Stimulated activated CD8-positive, alpha-beta memory T cell treated with anti-CD3 and anti-CD28 coated beads, Interleukin-15, amount 100 ng/mL, for 1 hour (primary cell): ENCODE data around the gene GOLIM4.
"Not testable (repeated sequence)": the region's sequence is repeated elsewhere in the genome, so short reads cannot be mapped to it uniquely, and the experiment has no call there.

ENCODE experiments used
- DNase-seq: peaks from one replicate; pipeline ENCODE4 v3.0.0-alpha.2; 2020; ENCODE audit warnings: low read depth

GOLIM4 gene

DNA sequence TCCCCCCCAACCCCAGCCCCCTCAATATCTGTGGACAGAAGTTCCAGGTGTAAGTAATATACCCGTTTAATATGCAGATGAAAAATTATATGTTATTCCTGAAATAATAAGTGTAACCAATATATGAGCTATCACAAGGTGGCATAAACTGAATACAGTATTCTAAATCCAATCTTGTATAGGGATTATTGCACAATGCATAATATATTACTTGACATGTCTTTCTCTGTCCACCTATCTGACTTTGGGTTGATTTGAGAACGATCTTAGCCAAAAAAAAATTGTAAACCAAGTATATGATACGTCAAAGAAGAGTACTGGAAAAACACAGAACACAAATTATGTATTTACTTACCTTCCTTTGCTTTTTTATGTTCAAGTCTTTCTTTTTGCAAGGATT lies 47.8 kb downstream of the GOLIM4 start:
- DNase-seq: no peak

DNA sequence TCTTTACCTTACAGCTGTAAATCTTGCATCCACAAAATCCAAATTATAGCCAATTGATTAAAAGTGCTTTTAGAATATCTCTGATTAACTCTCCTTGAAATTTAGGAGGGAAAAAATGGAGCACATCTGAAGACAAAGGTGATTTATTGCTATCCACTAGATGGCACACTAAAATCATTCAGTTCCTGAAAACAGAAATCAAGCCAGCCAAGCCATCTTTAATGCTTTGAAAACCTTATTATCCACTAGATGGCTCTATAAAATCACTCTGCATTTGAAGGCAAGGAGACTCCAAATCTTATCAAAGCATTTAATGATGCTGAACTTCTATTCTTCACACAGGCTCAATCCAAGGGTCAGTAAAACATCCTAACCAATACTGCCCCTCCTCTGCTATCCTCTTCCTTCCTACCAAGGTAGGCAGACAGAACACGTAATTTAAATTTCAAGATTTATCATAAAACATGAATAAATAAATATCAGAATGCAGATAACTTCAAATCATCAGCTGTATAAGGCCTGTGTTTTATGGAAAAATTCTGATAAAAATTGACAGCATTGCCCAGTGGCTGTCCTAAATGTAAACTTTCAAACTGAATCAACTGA lies 48.4 kb downstream of the GOLIM4 start:
- no peak for DNase-seq

DNA sequence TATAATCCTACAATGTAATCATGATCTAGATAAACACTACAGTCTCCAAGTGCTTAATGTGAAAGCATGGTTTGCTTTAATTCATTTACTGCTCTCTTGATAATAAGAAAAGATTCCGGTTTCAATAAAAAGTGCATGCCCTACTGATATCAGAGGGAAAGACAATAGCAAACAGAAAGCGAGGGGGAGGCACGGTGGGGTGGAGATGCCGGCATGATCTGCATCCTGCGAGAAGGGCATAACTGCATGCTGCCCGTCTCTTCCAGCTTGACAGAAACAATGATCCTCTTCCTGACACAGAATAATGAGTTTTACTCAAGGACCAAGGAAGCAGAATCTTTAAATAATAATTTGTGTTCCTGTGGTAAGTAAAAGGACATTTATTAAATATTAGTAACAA lies 51.7 kb downstream of the GOLIM4 start:
- DNase-seq: no peak

DNA sequence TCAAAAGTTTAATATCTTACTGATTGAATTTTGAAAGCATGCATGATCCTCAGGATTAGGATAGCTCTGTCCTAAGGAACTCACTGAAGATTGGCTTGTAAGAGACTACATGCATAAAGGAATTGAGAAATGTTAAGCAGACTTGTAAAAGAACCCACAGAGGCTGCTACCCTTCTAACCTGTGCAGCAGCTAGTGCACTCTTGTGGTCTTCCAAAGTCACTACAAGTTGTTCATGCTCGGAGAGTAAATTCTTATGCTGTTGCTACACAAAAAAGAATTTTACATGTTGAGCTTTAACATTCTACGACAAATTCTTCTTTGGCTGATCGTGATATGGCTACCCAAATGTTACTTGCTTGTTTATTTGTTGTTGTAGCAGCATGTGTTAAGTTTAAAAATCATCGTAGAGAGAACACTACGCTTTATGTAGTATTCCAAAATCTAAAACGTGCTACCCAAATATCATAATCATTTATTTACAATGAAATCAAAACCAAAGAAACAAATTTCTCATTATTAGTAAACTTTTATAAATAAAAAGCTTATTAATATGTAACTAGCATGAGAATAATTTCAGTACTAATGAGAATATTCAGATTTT lies 55.0 kb downstream of the GOLIM4 start:
- no peak for DNase-seq

DNA sequence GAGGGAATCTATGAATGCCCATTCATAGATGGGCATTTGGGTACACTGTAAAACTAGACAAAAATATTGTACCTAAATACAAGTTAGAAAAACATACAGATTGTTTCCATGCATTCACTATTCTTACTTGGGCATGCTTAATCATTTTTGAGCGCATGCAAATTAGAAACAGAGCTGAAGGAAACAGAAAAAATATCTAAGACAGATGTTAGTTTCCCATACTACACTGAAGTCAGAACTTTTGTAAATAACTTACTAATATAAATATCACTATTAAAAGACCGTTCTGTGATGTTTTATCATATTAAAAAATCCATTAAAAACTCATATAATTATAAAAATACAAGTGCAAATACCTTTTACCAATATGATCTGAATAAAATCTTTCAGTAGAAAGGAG lies 58.7 kb downstream of the GOLIM4 start:
- no peak for DNase-seq

DNA sequence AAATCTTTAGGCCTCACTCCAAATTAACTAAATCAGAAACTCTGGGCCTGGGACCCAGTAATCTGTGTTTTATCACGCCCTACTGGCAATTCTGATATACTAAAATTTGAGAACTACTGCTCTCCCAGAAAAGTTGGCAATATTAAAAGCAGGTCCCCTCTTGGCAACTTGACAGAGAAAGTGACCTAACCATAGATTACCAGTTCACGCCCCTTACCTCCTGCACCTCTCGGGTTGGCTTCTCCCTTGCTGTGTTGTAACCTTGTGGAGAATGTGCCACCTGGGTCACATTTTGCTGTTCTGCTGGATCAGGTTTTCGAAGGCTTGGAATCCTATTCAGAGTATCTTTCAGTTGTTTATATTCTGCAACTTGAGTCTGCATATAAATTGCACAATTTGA lies 59.1 kb downstream of the GOLIM4 start:
- DNase-seq: no peak

DNA sequence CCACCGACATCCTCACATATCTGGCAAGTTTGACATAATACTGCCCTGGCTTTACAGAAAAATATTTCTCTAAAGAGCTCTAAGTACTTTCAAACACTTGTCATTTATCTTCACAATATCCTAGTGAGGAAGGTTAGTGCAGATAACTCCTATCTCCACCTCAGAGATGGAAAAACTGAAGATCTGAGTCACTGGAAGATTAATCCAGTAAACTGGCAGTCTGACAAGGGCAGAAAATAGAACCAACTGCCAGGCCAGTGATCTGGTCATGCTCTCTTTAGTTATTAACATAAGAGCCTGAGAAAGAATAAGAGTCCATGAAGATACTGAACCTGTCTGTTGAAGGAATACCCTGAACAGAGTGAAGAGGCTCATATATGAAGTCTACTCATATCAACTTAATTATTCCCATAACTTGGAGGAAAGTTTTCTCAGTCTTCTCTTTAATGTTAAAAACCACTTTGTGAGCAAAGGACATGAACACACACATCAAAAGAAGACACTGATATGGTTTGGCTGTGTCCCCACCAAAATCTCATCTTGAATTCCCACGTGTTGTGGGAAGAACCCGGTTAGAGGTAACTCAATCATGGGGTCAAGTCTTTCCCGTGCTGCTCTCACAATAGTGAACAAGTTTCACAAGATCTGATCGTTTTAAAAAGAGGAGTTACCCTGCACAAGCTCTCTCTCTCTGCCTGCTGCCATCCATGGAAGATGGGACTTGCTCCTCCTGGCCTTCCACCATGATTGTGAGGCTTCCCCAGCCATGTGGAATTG lies 61.4 kb downstream of the GOLIM4 start:
- DNase-seq: no peak

DNA sequence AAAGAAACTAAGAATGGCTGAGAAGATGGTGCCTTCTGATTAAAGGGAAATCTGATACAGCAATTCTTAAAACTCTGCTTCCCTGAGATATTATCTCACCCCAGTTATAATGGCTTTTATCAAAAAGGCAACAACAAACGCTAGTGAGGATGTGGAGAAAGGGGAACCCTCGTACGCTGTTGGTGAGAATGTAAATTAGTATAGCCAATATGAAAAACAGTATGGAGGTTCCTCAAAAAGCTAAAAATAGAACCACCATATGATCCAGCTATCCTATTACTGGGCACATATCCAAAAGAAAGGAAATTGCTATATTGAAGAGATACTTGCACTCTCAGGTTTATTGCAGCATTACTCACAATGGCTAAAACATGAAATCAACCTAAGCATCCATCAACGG lies 65.1 kb downstream of the GOLIM4 start:
- DNase-seq: no peak

DNA sequence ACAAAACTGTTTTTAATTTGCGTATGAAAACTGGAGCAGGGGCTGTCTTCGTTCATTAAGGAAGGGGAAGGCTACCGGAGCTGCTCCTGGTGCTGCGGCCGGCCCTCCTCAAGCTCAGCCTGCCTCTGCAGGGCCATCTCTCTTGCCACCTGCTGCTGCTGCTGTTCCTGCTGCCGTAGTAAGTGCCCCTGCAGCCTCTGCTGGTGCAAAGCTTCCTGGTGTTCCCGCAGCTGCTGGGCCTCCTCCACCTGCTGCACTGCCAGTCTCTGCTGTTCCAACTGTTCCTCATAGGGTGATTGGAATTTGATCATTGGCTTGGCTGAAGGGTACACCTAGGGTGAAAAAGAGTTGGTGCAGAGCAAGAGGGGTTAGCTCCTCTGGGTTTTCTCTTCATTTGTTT lies 66.0 kb downstream of the GOLIM4 start:
- no peak for DNase-seq

DNA sequence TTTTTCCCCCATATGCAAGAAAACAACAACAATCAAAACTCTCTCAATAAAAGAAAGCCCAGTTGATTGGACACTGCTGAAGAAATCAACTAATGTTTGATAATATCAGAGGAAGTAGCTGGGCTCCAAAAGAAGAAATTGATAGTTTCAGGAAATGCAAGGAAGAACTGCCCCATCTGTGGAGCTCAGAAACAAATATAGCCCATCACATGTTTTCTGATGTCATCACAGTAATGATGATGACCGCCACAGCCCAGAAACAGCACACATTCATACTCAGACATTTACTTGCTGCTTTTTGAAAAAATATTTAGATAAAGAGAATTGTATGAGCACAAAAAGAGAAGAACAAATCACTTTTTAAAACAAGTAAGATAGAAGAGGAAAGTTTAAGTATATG lies 67.6 kb downstream of the GOLIM4 start:
- DNase-seq: no peak

DNA sequence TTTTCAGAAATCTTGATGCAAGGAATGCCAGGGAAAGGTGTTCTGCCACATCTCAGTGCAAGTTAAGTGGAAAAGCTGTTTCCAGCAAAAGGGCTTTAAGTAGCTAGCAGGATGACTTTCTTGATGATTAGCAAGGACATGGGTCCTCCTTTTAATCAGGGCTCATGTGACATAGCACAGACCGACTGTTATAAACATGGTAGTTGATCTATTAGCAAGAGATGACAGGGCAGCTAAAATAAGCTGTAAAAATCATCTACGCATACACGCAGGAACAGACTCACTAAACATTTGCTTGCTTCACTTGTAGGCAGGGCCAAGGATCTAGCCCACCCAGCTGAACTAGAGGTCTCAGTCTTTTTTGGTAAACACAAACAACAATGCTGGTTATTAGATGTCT lies 69.0 kb downstream of the GOLIM4 start:
- DNase-seq: no peak

DNA sequence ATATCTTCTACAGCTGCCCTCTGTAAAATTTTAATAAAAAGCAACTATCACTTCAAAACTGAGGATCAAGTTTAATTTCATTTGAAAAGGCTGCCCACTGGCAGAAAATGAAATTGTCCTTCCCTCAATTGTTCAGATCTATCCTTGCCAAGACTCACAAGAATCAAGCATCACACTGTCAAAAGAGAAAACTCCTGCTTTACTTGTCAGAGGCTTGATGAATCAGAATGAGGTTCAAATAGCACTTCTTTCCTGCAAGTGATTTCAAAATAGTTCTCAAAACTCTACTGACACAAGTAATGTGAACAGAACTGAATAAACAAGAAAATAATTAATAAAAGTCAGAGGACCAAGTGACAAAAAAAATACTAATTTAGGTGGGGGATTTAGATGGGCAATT lies 70.6 kb downstream of the GOLIM4 start:
- no peak for DNase-seq

DNA sequence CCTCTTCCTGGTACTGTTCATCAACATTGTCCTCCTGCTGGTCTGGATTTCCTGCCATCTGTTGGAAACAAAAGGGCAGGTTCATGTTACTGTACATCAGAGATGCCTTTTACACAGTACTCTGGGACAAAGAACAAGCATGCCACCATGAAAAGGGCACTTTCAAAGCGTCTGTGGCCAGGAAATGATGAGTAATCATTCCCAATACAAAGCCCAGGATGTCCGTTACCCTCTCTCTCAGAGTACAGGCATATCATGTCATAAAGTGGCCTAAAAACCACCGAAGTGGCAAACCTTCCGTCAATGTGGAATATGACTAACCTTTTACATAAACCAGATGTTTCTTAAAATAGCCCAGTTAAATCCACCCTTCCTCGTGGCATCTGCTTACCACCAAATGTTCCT lies 71.2 kb downstream of the GOLIM4 start:
- DNase-seq: no peak

DNA sequence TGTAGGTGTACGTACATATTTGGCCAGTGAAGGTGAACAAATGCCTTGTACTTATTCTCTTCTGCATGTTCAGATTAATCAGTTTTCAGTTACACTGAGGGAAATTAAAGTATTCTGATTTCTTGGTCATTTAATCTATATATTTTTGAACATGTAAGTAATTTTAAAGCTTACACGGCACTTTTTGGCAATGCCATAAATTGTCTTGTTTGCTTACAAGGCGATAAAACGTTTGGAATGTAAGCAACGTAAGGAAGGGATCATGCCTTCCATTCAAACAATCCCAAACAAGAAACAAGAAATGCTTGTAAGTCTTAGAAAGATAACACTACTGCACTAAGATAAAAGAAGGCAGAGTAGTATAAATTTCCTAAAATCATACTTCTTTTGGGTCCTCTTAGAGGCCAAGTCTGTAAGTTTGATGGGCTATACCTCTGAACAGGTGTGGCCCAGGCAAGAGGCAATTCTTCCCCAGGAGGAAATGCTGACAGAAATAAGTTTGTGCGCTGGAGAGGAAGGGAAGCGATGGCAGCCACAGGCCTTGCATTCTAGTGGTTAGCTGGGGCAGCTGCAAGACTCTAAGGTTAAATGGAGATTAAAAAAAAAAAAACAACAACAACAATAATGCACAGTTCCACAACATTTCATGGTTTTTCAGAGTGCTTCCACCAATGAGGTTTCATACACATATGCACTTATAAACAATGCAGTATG lies 73.8 kb downstream of the GOLIM4 start:
- no peak for DNase-seq

DNA sequence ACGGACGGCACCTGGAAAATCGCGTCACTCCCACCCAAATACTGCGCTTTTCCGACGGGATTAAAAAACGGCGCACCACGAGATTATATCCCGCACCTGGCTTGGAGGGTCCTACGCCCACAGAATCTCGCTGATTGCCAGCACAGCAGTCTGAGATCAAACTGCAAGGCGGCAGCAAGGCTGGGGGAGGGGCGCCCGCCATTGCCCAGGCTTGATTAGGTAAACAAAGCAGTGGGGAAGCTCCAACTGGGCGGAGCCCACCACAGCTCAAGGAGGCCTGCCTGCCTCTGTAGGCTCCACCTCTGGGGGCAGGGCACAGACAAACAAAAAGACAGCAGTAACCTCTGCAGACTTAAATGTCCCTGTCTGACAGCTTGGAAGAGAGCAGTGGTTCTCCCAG lies 84.4 kb downstream of the GOLIM4 start:
- not testable (repeated sequence) for DNase-seq

DNA sequence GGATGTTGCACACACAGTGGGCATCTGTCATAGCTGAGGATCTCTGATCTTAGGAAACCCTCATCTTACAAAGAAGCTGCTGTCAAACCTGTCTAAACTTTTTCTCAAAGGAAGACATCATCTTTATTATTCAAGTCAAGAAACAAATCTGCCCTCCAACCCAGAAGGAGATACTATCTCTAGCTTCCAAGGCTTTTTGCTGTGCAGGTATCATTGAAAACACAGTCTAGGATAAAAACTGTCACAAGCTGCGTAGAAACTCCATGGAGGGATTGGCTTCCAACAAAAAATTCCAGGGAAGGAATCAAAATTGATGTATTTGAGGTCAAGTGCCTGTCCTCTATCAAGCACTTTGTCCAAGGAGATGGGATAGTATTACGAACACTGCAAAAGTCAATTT lies 89.1 kb downstream of the GOLIM4 start:
- no peak for DNase-seq

DNA sequence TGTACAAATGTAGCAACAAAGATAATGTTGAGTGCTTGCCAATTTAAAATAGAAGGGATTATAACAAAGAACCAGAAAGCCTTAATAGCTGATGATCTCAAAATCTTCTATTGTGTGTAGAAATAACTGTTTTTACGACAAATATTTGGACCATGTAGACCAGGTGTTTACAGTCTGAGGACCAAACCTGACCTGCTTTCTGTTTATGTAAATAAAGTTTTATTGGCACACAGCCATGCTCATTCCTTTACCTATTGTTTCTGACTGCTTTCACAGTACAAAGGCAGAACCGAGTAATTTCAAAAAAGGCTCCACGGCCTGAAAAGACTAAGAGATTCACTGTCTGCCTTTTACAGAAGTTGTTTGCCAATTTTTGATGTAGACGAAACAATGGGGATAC lies 91.8 kb downstream of the GOLIM4 start:
- DNase-seq: no peak

DNA sequence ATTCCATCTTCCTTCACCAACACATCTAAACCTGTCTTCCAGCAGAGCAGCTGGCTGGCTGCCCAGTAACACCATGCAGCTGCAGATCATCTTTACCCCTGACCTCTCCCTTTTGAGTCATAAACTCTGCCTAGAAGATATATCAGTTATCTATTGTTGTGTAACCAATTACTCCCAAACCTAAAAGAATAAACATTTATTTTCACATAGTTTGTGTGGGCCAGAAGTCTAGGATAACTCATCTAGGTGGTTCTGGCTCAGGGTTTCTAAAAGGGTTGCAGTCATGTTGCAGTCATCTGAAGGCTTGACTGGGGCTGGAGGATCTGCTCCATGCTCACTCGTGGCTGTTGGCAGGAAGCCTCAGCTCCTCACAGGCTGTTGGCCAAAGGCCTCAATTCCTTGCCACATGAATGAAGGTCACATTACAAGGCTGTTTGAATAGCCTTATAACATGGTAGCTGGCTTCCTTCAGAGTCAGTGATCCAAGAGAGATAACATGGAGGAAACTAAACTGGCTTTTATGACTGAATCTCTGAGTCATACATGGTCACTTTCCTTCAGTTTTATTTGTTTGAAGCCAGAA lies 92.8 kb downstream of the GOLIM4 start:
- no peak for DNase-seq

DNA sequence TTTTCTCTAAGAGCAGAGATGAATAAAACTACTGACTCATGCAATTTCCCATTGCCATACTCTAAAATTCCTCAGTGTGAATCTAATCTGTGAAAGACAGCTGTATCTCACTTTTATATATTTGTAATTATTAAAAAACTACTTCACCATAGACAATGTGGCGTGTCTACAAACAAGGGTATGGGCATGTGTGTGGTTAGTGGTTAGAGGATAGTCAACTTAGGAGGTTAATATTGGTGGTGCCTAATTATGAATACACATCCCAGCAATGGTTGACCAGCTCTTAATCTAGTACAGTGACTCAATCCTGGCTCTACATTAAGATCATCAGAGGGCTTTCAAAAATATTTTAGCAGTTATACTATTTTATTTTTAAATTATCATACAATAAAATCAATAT lies 94.5 kb downstream of the GOLIM4 start:
- DNase-seq: no peak

DNA sequence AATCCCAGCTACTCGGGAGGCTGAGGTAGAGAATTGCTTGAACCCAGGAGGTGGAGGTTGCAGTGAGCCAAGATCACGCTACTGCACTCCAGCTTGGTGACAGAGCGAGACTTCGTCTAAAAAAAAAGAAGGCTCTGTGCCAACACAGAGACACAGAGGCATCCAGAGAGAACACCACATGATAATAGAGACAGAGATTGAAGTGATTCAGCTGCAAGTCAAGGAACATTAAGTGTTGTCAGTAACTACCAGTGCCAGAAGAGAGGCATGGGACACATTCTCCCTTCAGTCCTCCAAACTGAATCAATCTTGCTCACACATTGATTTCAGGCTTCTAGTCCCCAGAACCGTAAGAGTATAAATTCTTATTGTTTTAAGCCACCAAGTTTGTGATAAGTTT lies 97.5 kb downstream of the GOLIM4 start:
- no peak for DNase-seq

DNA sequence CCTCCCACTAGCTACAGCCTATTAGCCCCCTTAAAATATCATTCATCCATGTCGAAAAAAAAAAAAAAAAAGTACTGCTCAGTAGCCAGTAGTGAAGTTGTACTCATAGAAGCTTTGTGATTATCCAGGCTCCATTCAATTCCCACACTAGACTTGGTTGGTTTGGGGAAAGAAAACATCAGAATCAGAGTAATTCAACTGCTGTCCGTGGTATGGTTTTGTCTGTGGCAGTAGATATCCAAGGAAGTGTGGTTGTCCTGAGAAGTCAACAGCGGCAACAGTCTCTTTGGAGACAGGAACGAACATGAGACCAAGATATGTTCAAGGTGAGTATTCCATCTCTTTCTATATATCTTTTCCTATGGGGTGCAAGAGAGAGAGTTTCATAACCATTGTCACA lies 99.2 kb downstream of the GOLIM4 start:
- DNase-seq: no peak

DNA sequence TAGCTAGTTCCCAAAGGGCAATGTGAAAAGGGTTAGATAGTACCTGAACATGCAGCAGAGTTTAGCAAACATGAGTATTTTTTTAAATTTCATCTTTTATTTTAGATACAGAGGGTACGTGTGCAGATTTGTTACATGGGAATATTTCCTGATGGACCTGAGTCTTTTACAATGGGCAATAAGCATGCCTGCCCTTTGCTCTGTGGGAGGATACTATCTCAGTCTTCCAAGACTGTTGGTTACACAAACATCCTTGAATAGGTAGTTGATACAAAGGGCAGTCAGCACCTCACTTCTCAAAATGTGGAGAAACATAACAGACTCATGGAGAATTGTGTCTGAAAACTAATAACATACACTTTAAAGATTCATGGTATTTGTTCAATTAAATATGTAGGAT lies 103.3 kb downstream of the GOLIM4 start:
- no peak for DNase-seq

DNA sequence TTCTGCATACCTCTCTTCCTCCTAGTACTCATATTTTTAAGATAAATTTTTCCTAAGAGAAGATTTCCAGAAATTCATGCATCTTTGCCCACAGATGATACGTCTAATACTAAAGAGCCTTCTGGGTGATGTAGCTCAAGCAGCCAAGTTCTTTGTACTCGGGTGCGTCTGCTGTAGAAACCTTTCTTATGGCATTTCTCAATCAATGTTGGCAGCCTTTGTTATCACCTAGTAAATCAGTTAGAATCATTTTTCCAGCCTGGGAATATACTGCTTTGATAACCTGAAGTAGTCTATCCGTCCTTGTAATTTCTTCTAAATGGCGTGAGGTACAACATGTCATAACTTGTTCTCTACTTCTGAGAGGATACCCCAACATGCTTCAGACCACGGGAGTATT lies 104.5 kb downstream of the GOLIM4 start:
- DNase-seq: no peak
